Endothelial cell of hepatic sinusoid (primary cell): ENCODE results near the gene GLP1R.

Experiments used
- in situ Hi-C: cut with HindIII; loops from 2 replicates; pipeline ENCODE4 v1.10.0; 2017; ENCODE audit warnings: low sequenced_read_pairs

GLP1R gene

DNA sequence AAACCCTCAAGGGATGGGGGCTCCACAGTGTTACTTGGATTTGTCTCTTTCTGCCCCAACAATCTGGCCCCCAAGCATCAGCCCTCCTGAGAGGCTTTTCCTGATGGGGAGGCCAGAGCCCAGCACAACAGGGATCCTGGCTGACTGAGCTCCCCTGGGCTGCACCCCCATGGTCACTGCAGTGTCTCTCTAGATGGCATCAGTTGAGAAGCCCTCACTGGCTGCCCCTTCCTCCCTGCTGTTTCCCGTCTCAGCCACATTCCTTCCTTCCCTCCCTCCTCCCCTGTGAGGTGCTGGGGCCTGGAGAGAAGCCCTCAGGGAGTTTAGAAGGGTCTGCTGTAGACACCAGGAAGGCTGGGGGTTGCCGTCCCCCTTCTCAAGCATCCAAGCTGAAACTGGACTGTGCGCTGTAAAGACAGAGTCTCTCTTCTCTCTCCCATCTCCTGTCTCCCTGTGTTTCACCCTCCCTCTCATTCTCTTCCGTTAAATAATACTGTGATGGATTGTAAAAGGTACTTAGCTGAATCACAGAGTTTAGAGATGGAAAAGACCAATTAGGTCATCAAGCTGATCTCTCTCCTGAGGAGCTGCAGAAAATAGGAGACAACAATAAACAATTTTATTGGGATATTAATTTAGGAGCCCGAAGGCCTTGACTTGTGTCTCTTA, 36.7 kb downstream of the GLP1R start:
- in situ Hi-C loops, result no loop called here

GRCh38 chr6:39086294-39086693, 37.7 kb downstream of the GLP1R start:
- in situ Hi-C loops, result no loop called here

DNA sequence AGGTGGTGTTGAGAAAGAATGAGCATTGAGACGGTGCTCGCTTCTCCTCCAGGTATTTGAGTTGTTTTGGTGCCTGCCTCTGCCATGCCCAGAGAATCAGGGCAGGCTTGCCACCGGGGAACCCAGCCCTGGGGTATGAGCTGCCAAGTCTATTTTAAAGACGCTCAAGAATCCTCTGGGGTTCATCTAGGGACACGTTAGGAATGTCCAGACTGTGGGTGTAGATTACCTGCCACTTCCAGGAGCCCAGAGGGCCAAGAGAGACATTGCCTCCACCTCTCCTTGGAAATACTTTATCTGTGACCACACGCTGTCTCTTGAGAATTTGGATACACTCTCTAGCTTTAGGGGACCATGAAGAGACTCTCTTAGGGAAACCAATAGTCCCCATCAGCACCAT, 38.1 kb downstream of the GLP1R start:
- in situ Hi-C loops, result no loop called here

GRCh38 chr6:39087197-39087596, 38.6 kb downstream of the GLP1R start:
- in situ Hi-C loops, result no loop called here

DNA sequence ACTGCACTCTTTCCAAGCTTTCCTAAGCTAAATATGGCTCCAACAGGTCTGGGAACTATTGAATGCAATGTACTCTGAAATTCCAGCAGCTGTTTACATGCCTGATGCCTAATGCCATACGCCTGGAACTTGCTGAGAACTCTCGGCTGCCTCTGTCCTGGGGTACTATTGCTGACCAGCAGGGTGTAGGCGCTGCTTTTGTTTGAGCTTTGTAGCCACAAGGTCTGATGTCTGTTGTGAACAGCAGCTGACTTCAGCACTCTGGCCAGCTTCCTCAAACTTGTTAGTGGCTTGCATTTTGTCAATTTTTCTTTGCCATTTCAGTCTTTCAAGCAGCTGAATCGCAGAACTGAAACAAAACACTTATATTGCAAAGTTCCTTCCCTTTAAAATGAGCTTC, 39.8 kb downstream of the GLP1R start:
- in situ Hi-C loops, result no loop called here

GRCh38 chr6:39090036-39090435, 41.5 kb downstream of the GLP1R start:
- in situ Hi-C loops, result no loop called here

DNA sequence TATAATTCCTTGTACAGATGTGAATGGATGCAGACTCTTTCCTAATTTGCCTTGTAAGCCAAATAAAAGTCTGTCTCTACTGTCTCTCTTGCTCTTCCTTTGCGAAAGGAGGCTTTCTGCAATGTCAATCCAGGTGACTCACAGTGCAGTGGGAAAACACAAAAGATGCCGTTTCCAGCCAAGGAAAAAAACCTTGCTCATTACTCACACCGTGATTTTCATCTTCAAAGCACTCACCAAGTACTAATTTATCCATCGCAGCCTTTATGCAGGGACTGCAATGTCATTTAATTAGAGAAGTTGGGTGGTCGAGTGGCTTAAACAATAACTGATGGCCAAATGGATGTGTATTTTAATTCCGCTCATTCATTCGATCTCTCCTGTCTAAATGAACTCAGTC, 42.6 kb downstream of the GLP1R start:
- in situ Hi-C loops, result no loop called here

GRCh38 chr6:39092124-39092523, 43.5 kb downstream of the GLP1R start:
- in situ Hi-C loops, result no loop called here

DNA sequence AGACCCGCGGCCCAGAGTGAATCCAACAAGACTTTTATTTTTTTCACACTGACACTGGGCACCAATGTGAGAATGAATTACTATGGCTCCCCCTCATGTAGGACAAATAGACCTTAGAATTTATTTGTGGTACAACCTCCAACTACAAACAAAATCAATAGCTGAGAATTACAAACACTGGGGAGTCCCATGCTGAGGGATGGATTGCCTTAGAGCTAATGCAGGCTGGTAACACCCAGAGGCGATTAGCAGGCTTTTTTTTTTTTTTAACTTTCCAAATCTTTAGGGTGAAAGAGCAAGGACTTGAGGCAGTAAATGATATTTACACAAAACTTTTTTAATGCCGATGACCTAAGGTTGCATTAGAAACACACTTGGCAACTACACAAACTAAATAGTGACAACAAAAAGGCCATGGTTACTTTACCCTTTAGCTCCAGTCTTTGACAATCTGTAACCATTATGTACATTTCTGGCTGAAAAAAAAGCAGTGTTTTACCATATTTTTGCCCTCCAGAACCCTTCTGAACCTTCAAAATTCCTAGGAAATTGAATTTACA, 44.6 kb downstream of the GLP1R start:
- in situ Hi-C loops, result no loop called here

DNA sequence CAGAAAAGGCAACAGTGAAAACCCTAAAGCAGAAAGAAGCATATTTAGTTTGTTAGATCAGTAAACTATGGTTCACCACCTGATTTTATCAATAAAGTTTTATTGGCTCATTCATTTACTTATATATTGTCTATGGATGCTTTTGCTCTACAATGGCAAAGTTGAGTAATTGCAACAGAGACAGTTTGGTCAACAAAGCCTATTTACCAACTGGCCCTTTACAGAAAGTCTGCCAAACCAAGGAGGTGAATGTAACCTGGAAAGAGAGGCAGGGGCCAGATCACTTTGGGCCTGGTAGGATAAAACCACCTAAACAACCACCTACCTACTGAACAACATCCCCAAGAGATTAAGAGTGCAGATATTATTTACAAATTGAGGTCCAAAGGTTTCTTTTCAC, 47.0 kb downstream of the GLP1R start:
- in situ Hi-C loops, result no loop called here

- in situ Hi-C loops, result no loop called here
Observed at GRCh38 chr6:39100358-39100757, 51.8 kb downstream of the GLP1R start.

DNA sequence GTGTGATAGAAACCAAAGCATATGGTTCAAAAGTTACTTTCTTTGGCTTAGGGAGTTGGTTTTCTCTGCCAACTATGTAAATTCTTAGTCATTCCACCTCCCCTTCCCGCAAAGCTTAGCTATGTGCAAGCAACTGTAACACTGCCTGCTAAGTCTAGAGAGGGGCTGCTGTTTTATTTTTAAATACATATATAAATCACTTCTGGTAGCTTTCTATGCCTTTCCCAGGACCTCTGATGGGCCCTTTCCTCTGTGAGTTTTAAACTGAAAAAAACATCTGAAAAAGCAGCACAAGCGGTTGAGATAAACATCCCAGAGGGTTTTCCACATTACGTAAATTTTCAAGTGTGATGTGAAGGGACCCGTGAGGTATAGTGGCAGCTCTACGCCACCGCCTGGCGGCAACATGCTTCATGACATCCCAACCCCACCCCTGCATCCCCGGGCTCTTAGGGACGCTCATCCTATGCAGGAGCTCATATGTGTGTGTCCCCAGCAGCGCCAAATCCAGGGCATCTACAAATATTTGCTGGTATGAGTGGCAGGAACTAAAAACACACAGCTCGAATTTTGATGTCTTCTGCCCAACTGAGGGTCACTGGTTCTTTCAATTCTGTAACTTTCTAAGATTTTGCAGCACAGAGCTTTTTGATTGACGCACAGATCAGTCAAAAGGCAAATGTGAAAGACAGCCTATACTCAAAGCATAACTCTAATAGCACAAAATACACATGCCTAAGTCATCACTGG, 53.7 kb downstream of the GLP1R start:
- in situ Hi-C loops, result no loop called here

DNA sequence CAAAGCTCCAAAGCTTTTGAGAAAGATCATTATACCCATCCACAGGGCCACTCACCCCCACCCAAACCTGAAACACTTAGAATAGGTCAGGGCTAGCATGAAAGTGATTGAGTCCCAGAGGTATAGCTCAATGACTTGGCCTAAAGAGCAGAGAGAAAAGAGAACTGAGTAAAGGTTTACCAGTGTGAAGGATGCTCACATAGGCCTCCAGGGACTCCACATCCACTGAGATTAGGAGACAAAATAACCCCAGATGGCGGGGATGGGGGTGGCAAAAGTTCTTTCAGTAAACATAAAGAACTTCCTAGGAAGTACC, 54.2 kb downstream of the GLP1R start:
- in situ Hi-C loops, result no loop called here

DNA sequence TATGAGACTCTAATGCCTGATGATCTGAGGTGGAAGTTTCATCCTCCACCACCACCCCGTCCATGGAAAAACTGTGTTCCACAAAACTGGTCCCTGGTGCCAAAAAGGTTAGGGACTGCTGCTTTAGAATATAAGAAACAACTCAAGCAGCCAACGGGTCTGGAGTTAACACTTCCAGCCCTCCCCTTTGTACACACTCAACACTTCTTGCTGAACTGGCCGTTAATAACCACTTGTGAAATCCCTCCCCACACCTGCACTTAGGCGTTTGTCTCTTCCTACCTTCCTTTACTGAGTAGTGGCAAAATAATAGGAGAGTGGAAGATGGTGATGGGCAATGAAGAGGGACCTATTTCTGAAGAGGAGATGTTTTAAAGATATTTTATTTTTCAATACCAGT, 55.9 kb downstream of the GLP1R start:
- in situ Hi-C loops, result no loop called here

GRCh38 chr6:39107034-39107433, 58.5 kb downstream of the GLP1R start:
- in situ Hi-C loops, result no loop called here

DNA sequence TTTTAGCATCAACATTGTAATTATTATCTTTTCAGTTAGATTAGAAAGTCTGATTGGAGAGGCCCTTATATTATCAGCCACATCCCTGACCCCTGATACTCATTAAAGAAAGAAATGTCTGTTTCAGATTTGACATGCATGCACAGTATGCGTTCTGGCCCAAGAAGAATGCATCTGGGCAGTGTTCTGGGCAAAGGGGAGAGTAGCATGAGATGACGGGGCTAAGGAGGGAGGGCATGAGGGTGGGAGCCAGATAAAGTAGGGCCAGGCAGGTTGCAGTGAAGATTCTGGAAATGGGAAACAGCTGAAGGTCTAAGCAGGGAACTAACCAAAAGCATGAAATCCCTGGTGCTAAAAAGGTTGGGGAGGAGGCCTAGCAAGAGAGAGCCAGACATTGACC, 59.1 kb downstream of the GLP1R start:
- in situ Hi-C loops, result no loop called here

DNA sequence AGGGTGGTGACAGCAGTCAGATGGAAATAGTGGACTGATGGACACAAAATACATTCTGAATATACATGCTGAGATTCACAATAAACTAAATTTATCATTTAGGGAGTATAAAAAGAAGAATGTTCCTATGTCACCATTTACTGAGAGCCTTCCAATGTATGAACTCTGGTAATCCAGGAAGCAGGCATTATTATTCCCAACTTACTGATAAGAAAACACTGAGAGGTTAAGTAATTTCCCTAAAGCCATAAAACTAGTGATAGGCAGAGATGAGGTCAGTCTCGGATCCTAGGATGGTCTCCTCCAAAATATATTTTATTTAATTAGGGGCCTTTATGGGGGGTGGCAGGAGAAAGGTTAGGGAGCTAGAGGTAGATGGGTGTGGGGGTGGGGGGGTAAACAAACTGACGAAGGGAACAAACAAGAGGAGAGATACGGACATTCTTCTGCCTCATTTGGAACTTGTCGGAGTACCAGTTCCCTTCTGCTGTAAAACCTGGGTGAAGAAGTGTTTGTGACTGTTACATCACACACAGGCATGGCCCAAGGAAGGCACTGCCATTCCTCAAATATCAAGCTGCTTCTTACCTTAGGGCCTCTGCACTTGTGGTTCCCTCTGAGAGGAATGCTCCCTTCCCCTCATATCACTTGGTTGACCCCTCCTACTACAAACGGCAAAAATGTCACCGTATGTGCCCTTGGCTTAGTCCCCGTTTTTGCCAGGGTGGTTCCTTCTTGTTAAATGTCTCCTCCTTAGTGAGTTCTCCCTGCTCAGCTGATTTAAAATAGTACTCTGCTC, 59.7 kb downstream of the GLP1R start:
- in situ Hi-C loops, result no loop called here

DNA sequence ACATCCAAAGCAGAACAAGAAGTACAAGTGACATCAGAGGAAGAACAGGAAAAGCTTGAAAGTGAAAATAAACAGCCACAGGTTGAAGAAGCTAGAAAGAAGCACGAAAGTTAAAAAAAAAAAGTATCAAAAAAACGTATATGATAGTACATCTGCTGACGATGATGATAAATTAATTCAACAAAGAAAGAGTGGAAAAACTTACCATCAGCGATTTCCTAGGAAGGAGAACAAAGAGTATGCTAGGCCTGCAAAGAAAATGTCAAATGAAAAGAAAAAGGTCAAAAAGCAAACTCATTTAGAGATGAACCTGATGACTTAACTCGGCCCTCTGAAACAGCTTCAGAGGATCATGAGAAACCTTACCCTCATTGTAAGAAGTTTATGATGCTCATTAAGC, 62.7 kb downstream of the GLP1R start:
- in situ Hi-C loops, result loop anchor here (5.0 kb wide), 1 partner anchor 71 kb away; no protein-coding TSS in a partner anchor

GRCh38 chr6:39113788-39114187, 65.2 kb downstream of the GLP1R start:
- in situ Hi-C loops, result loop anchor here (5.0 kb wide), 1 partner anchor 69 kb away; no protein-coding TSS in a partner anchor

- in situ Hi-C loops, result loop anchor here (5.0 kb wide), 1 partner anchor 68 kb away; no protein-coding TSS in a partner anchor
Observed at GRCh38 chr6:39114388-39114703, 65.8 kb downstream of the GLP1R start.
